ENCODE data around the gene NUDT17. TPM values are rescaled to one million over a fixed set of nuclear protein-coding genes. Genes with fewer than 3 reads are reported as not detected.

Gene NUDT17
- total and polyA plus RNA-seq, 2 of the 8 experiments (the other 6 are each of a cell fraction or from before 2014, with no cell fraction given), result 2.7 to 4.1 TPM

- TF ChIP-seq CREB1 (IDR thresholded peaks at IDR 0.05), result no peak
- TF ChIP-seq NRF1 (IDR thresholded peaks at IDR 0.05; ENCODE audit: low read depth, low read length), result no peak
- TF ChIP-seq FOSL1 (IDR thresholded peaks at IDR 0.05; ENCODE audit: insufficient read depth, low read depth, low read length), result no peak
- TF ChIP-seq RFX5 (IDR thresholded peaks at IDR 0.05; ENCODE audit: borderline replicate concordance, low read depth, low read length), result no peak
- TF ChIP-seq YY1 (IDR thresholded peaks at IDR 0.05; ENCODE audit: low read depth, low read length), result peak; percentile 77
- no peak for TF ChIP-seq SUZ12 (IDR thresholded peaks at IDR 0.05; ENCODE audit: low read length)
- TF ChIP-seq EZH2 (IDR thresholded peaks at IDR 0.05; ENCODE audit: low read depth, low read length, severe bottlenecking), result no peak
- no peak for TF ChIP-seq CHD2 (IDR thresholded peaks at IDR 0.05; ENCODE audit: low read length)
- TF ChIP-seq EP300 (IDR thresholded peaks at IDR 0.05; ENCODE audit: borderline replicate concordance in 1 of 2, low read depth in 2 of 2, low read length in 2 of 2), result peak in 1 of 2 experiments; percentile 33; a peak in 1 of 3 replicates
- TF ChIP-seq RAD21 (IDR thresholded peaks at IDR 0.05 in 1 of 2, conservative IDR thresholded peaks at IDR 0.05 in 1 of 2; ENCODE audit: low read depth in 2 of 2, low read length in 2 of 2), result no peak
- TF ChIP-seq GABPA (IDR thresholded peaks at IDR 0.05; ENCODE audit: borderline replicate concordance, insufficient read depth, low read length), result no peak; the same call in 1 of the 2 replicates
- TF ChIP-seq KDM1A (IDR thresholded peaks at IDR 0.05; ENCODE audit: borderline replicate concordance, low read length), result no peak
- peak; percentile 63; the same call in 1 of the 2 replicates for TF ChIP-seq SP4 (IDR thresholded peaks at IDR 0.05; ENCODE audit: low read length)
- no peak for TF ChIP-seq CTCF (IDR thresholded peaks at IDR 0.05; ENCODE audit: control extremely low read depth in 1 of 3, insufficient read depth in 1 of 3, low read depth in 1 of 3, low read length in 3 of 3)
- peak; percentile 79 for TF ChIP-seq USF2 (IDR thresholded peaks at IDR 0.05; ENCODE audit: low read length)
- peak; percentile 86 for TF ChIP-seq TAF1 (IDR thresholded peaks at IDR 0.05; ENCODE audit: low read depth, low read length)
- TF ChIP-seq KDM5A (IDR thresholded peaks at IDR 0.05; ENCODE audit: low read length), result no peak
- peak in 1 of 2 experiments; percentile 69; a peak in 2 of 3 replicates for TF ChIP-seq POLR2A (IDR thresholded peaks at IDR 0.05; ENCODE audit: control extremely low read depth in 1 of 2, low read depth in 2 of 2, low read length in 2 of 2)
- TF ChIP-seq NANOG (IDR thresholded peaks at IDR 0.05; ENCODE audit: insufficient read depth, low read depth, low read length, poor library complexity, severe bottlenecking), result no peak
Measured at GRCh38 chr1:145823565-145824498, 21.6 kb upstream of the NUDT17 start, which contains the start of the genes POLR3C and RNF115 (continued).
